NOMO-1 treated with DMSO at 0.1 percent for 48 hours (cell line): ENCODE measurements around the gene BAZ1A.

Experiments
- DNase-seq: peaks from one replicate; lab custom pipeline; 2025; ENCODE audit not compliant: unreplicated experiment; lab: John Stamatoyannopoulos, UW

Gene BAZ1A

GRCh38 chr14:34732802-34733201 lies 142.4 kb downstream of the BAZ1A start:
- peak; percentile 37 for DNase-seq

GRCh38 chr14:34723867-34724266 lies 151.3 kb downstream of the BAZ1A start:
- DNase-seq: no peak

- peak; percentile 16 for DNase-seq
Observed at GRCh38 chr14:34722723-34723545, 152.2 kb downstream of the BAZ1A start.

- DNase-seq: no peak
Observed at GRCh38 chr14:34721129-34721528, 154.0 kb downstream of the BAZ1A start.

- DNase-seq: no peak
Observed at GRCh38 chr14:34718750-34719304, 156.3 kb downstream of the BAZ1A start.

- DNase-seq: no peak
Observed at GRCh38 chr14:34715127-34715863, 159.9 kb downstream of the BAZ1A start.

- DNase-seq: peak; percentile 68
Observed at GRCh38 chr14:34714320-34715126, 160.6 kb downstream of the BAZ1A start, which contains the start of gene CFL2. Gene CFL2, minus strand, starts transcription at chr14:34714593. Its CDS starts 53 bp downstream, at chr14:34714540.

GRCh38 chr14:34713681-34714319 lies 161.4 kb downstream of the BAZ1A start:
- peak; percentile 34 for DNase-seq

- no peak for DNase-seq
Observed at GRCh38 chr14:34713122-34713680, 162.0 kb downstream of the BAZ1A start.

GRCh38 chr14:34711796-34712712 lies 163.1 kb downstream of the BAZ1A start:
- DNase-seq: no peak

GRCh38 chr14:34711169-34711568 lies 164.0 kb downstream of the BAZ1A start:
- DNase-seq: no peak

GRCh38 chr14:34710744-34711143 lies 164.4 kb downstream of the BAZ1A start:
- no peak for DNase-seq

GRCh38 chr14:34710006-34710405 lies 165.2 kb downstream of the BAZ1A start:
- no peak for DNase-seq

- DNase-seq: no peak
Observed at GRCh38 chr14:34707722-34708121, 167.4 kb downstream of the BAZ1A start.
